ENCODE measurements around the gene CYBA.

DNA sequence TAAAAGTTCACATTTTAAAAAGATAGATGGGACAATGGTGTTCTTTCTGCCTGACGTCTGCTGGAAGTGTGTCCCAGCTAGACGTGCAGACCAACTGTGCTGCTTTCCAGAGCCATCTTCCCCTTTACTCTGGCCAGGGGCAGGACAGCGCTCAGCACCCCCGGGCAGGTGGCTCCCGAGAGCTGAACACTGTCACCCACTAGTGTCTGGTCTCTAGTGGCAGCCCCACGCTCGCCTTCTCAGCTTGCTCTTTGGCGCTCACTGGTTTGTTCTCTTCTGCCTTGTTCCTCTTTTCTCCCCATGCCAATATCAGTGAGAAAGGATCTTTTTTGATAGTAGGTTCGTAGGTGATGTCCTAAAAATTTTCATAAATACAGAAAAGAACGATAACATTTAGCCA is 54.9 kb downstream of the CYBA start:
- TF ChIP-seq, protein P1, sequence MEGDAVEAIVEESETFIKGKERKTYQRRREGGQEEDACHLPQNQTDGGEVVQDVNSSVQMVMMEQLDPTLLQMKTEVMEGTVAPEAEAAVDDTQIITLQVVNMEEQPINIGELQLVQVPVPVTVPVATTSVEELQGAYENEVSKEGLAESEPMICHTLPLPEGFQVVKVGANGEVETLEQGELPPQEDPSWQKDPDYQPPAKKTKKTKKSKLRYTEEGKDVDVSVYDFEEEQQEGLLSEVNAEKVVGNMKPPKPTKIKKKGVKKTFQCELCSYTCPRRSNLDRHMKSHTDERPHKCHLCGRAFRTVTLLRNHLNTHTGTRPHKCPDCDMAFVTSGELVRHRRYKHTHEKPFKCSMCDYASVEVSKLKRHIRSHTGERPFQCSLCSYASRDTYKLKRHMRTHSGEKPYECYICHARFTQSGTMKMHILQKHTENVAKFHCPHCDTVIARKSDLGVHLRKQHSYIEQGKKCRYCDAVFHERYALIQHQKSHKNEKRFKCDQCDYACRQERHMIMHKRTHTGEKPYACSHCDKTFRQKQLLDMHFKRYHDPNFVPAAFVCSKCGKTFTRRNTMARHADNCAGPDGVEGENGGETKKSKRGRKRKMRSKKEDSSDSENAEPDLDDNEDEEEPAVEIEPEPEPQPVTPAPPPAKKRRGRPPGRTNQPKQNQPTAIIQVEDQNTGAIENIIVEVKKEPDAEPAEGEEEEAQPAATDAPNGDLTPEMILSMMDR (IDR thresholded peaks at IDR 0.05; ENCODE audit: low read length), result no peak
- TF ChIP-seq EZH2phosphoT487 (IDR thresholded peaks at IDR 0.05; ENCODE audit: low read length), result no peak

Data from MM.1S (cell line).